HFFc6 (cell line): ENCODE results near the gene PSMA2. TPM values are rescaled to one million over a fixed set of nuclear protein-coding genes. Genes with fewer than 3 reads are reported as not detected.
A peak's percentile ranks its signal among the peaks of the same experiment; 100 is the strongest.

Source experiments
- DNase-seq: peaks from one replicate; pipeline ENCODE4 v3.0.0-alpha.2; 2018
- H3K27ac Mint-ChIP-seq: 2 replicates; pipeline ENCODE4 v1.8.0; 2020; ENCODE audit warnings: mild to moderate bottlenecking, mixed read lengths
- H3K27me3 Mint-ChIP-seq: 2 replicates; pipeline ENCODE4 v1.8.0; 2021; ENCODE audit warnings: mild to moderate bottlenecking, moderate library complexity, mixed read lengths; ENCODE audit not compliant: insufficient read depth
- H3K36me3 Mint-ChIP-seq: 2 replicates; pipeline ENCODE4 v1.8.0; 2021; ENCODE audit warnings: low read depth, mixed read lengths
- H3K4me1 Mint-ChIP-seq: 2 replicates; pipeline ENCODE4 v1.8.0; 2020; ENCODE audit warnings: low read depth, mixed read lengths
- H3K4me3 Mint-ChIP-seq: 2 replicates; pipeline ENCODE4 v1.8.0; 2020; ENCODE audit warnings: mild to moderate bottlenecking, moderate library complexity, mixed read lengths
- H3K9me3 Mint-ChIP-seq: 2 replicates; pipeline ENCODE4 v1.8.0; 2020; ENCODE audit warnings: mild to moderate bottlenecking, mixed read lengths
- CTCF ChIP-seq: fragments of 200-600 bp; sonication (generic); IDR thresholded peaks from 2 replicates; pipeline ENCODE4 v1.5.0; 2021; ENCODE audit warnings: antibody characterized with exemption, mild to moderate bottlenecking
- total RNA-seq, 6 experiments: library from RNA; stranded (reverse); fragmentation: NEBNext Ultra II Directional; extraction: Animal tissue kit (Norgen Biotek cat#: 25700); gene quantifications; 2 replicates in 1 of 6; 3 replicates in 5 of 6; pipeline ENCODE4 v1.2.3, GENCODE V29; 2021

Gene PSMA2
- total RNA-seq, 6 experiments from 2014 or later, result 105 to 140 (median 115) TPM

GRCh38 chr7:42952328-42952727, 20.4 kb upstream of the PSMA2 start:
- DNase-seq, result no peak
- no peak for TF ChIP-seq CTCF
- H3K27ac Mint-ChIP-seq, result no peak overlapping the region
- H3K9me3 Mint-ChIP-seq, result no peaks in the 10 kb centered on the region
- 0 out of 2 replicates have a peak, but pooled peaks cover 3% of the 10 kb centered on the region for H3K27me3 Mint-ChIP-seq
- no peak overlapping the region for H3K4me3 Mint-ChIP-seq
- 0 out of 2 replicates have a peak, but pooled peaks cover 8% of the 10 kb centered on the region for H3K4me1 Mint-ChIP-seq
- H3K36me3 Mint-ChIP-seq, result no peaks in the 10 kb centered on the region

- no peak overlapping the region for H3K4me3 Mint-ChIP-seq
These were observed 18.4 kb upstream of the PSMA2 start for GRCh38 chr7:42950417-42950816.

GRCh38 chr7:42947521-42947920, 15.5 kb upstream of the PSMA2 start:
- DNase-seq, result no peak
- H3K4me3 Mint-ChIP-seq, result no peak overlapping the region
- no peak overlapping the region for H3K27ac Mint-ChIP-seq
- no peak for TF ChIP-seq CTCF
- H3K27me3 Mint-ChIP-seq, result no peaks in the 10 kb centered on the region
- no peaks in the 10 kb centered on the region for H3K36me3 Mint-ChIP-seq
- H3K4me1 Mint-ChIP-seq, result peaks cover 24% of the 10 kb centered on the region
- H3K9me3 Mint-ChIP-seq, result no peaks in the 10 kb centered on the region

More at GRCh38 chr7:42950417-42950816, 18.4 kb upstream of the PSMA2 start:
- peaks cover 20% of the 10 kb centered on the region for H3K4me1 Mint-ChIP-seq
- H3K27me3 Mint-ChIP-seq, result no peaks in the 10 kb centered on the region
- no peaks in the 10 kb centered on the region for H3K9me3 Mint-ChIP-seq
- no peak overlapping the region for H3K27ac Mint-ChIP-seq
- DNase-seq, result no peak
- no peak for TF ChIP-seq CTCF
- no peaks in the 10 kb centered on the region for H3K36me3 Mint-ChIP-seq

- no peak for TF ChIP-seq CTCF
- no peaks in the 10 kb centered on the region for H3K9me3 Mint-ChIP-seq
- H3K36me3 Mint-ChIP-seq, result no peaks in the 10 kb centered on the region
- no peaks in the 10 kb centered on the region for H3K27me3 Mint-ChIP-seq
- DNase-seq, result no peak
- no peak overlapping the region for H3K4me3 Mint-ChIP-seq
- no peak overlapping the region for H3K27ac Mint-ChIP-seq
- H3K4me1 Mint-ChIP-seq, result peaks cover 33% of the 10 kb centered on the region
These were observed 14.6 kb upstream of the PSMA2 start for GRCh38 chr7:42946627-42946950.

- TF ChIP-seq CTCF, result no peak
- Mint-ChIP-seq H3K9me3 (no peaks in the 10 kb centered on the region), H3K27ac (peak overlapping the region; percentile 70), H3K4me1 (peaks cover 37% of the 10 kb centered on the region), H3K36me3 (no peaks in the 10 kb centered on the region), H3K4me3 (peak overlapping the region; percentile 80), H3K27me3 (no peaks in the 10 kb centered on the region)
- DNase-seq, result no peak
These were observed 14.1 kb upstream of the PSMA2 start for GRCh38 chr7:42945821-42946626.
